ENCODE data around the gene QKI. TPM values are rescaled to one million over a fixed set of nuclear protein-coding genes. Genes with fewer than 3 reads are reported as not detected.

QKI gene
- total RNA-seq, 1 donor = 212 TPM

GRCh38 chr6:163592872-163593271 is 178.4 kb downstream of the QKI start:
- Histone ChIP-seq H3K4me1 (ENCODE audit: insufficient read depth, low read length) (no peaks in the 10 kb centered on the region), H3K9me3 (ENCODE audit: low read depth, low read length) (peaks cover 3% of the 10 kb centered on the region), H4K20me1 (ENCODE audit: insufficient read depth, low read length) (no peaks in the 10 kb centered on the region), H3K4me3 (ENCODE audit: insufficient read depth, low read length) (no peak overlapping the region), H3K79me2 (ENCODE audit: insufficient read depth, low read length) (no peaks in the 10 kb centered on the region), H3K4me2 (ENCODE audit: insufficient read depth, low read length) (no peak overlapping the region), H3K27ac (ENCODE audit: low read depth, low read length) (no peak overlapping the region), H3K27me3 (ENCODE audit: insufficient read depth, low read length) (no peaks in the 10 kb centered on the region), H3K36me3 (ENCODE audit: insufficient read depth, low read length) (no peaks in the 10 kb centered on the region), H2AFZ (ENCODE audit: low read length) (no peak overlapping the region)
- TF ChIP-seq CTCF (IDR thresholded peaks at IDR 0.05; ENCODE audit: extremely low read depth, low read depth, low read length) = no peak
- no peak for DNase-seq (ENCODE audit: insufficient read length, low spot score, missing footprints)

- no peak for TF ChIP-seq CTCF (IDR thresholded peaks at IDR 0.05; ENCODE audit: extremely low read depth, low read depth, low read length)
- Histone ChIP-seq H3K4me2 (ENCODE audit: insufficient read depth, low read length) (no peak overlapping the region), H3K27me3 (ENCODE audit: insufficient read depth, low read length) (no peaks in the 10 kb centered on the region), H3K4me3 (ENCODE audit: insufficient read depth, low read length) (no peak overlapping the region), H3K27ac (ENCODE audit: low read depth, low read length) (no peak overlapping the region), H3K79me2 (ENCODE audit: insufficient read depth, low read length) (no peaks in the 10 kb centered on the region), H4K20me1 (ENCODE audit: insufficient read depth, low read length) (no peaks in the 10 kb centered on the region), H3K9me3 (ENCODE audit: low read depth, low read length) (peaks cover 3% of the 10 kb centered on the region), H2AFZ (ENCODE audit: low read length) (no peak overlapping the region), H3K4me1 (ENCODE audit: insufficient read depth, low read length) (no peaks in the 10 kb centered on the region), H3K36me3 (ENCODE audit: insufficient read depth, low read length) (no peaks in the 10 kb centered on the region)
- no peak for DNase-seq (ENCODE audit: insufficient read length, low spot score, missing footprints)
Observed at GRCh38 chr6:163596174-163596573, 181.7 kb downstream of the QKI start.

GRCh38 chr6:163599136-163599535 is 184.6 kb downstream of the QKI start:
- H3K4me2 ChIP-seq (ENCODE audit: insufficient read depth, low read length) = no peak overlapping the region
- H3K4me3 ChIP-seq (ENCODE audit: insufficient read depth, low read length) = no peak overlapping the region
- H3K4me1 ChIP-seq (ENCODE audit: insufficient read depth, low read length) = no peaks in the 10 kb centered on the region
- no peaks in the 10 kb centered on the region for H3K27me3 ChIP-seq (ENCODE audit: insufficient read depth, low read length)
- TF ChIP-seq CTCF (IDR thresholded peaks at IDR 0.05; ENCODE audit: extremely low read depth, low read depth, low read length) = no peak
- H3K27ac ChIP-seq (ENCODE audit: low read depth, low read length) = no peak overlapping the region
- no peak for DNase-seq (ENCODE audit: insufficient read length, low spot score, missing footprints)
- H4K20me1 ChIP-seq (ENCODE audit: insufficient read depth, low read length) = no peaks in the 10 kb centered on the region
- no peaks in the 10 kb centered on the region for H3K9me3 ChIP-seq (ENCODE audit: low read depth, low read length)
- no peaks in the 10 kb centered on the region for H3K79me2 ChIP-seq (ENCODE audit: insufficient read depth, low read length)
- no peaks in the 10 kb centered on the region for H3K36me3 ChIP-seq (ENCODE audit: insufficient read depth, low read length)
- H2AFZ ChIP-seq (ENCODE audit: low read length) = no peak overlapping the region

GRCh38 chr6:163599684-163600083 is 185.2 kb downstream of the QKI start:
- Histone ChIP-seq H3K4me1 (ENCODE audit: insufficient read depth, low read length) (no peaks in the 10 kb centered on the region), H3K27me3 (ENCODE audit: insufficient read depth, low read length) (no peaks in the 10 kb centered on the region), H3K27ac (ENCODE audit: low read depth, low read length) (no peak overlapping the region), H3K36me3 (ENCODE audit: insufficient read depth, low read length) (no peaks in the 10 kb centered on the region), H3K79me2 (ENCODE audit: insufficient read depth, low read length) (no peaks in the 10 kb centered on the region), H3K4me2 (ENCODE audit: insufficient read depth, low read length) (no peak overlapping the region), H3K4me3 (ENCODE audit: insufficient read depth, low read length) (no peak overlapping the region), H4K20me1 (ENCODE audit: insufficient read depth, low read length) (no peaks in the 10 kb centered on the region), H3K9me3 (ENCODE audit: low read depth, low read length) (no peaks in the 10 kb centered on the region), H2AFZ (ENCODE audit: low read length) (no peak overlapping the region)
- DNase-seq (ENCODE audit: insufficient read length, low spot score, missing footprints) = no peak
- no peak for TF ChIP-seq CTCF (IDR thresholded peaks at IDR 0.05; ENCODE audit: extremely low read depth, low read depth, low read length)
